ENCODE data around the gene KIAA0825.
"Not testable (repeated sequence)": the region's sequence is repeated elsewhere in the genome, so short reads cannot be mapped to it uniquely, and the experiment has no call there.

Gene KIAA0825

GRCh38 chr5:94218374-94218773, 400.0 kb downstream of the KIAA0825 start:
- DNase-seq = no peak

GRCh38 chr5:94217745-94218144, 400.7 kb downstream of the KIAA0825 start:
- no peak for DNase-seq

- no peak for DNase-seq
Measured at GRCh38 chr5:94217216-94217615, 401.2 kb downstream of the KIAA0825 start.

GRCh38 chr5:94212476-94212875, 405.9 kb downstream of the KIAA0825 start:
- no peak for DNase-seq

- DNase-seq = no peak
Measured at GRCh38 chr5:94209774-94210355, 408.5 kb downstream of the KIAA0825 start.

- DNase-seq = no peak
Measured at GRCh38 chr5:94209272-94209671, 409.1 kb downstream of the KIAA0825 start.

- no peak for DNase-seq
Measured at GRCh38 chr5:94199566-94199965, 418.8 kb downstream of the KIAA0825 start.

GRCh38 chr5:94197970-94198369, 420.4 kb downstream of the KIAA0825 start:
- DNase-seq = no peak

GRCh38 chr5:94196953-94197352, 421.5 kb downstream of the KIAA0825 start:
- DNase-seq = no peak

GRCh38 chr5:94192658-94193391, 425.6 kb downstream of the KIAA0825 start:
- no peak for DNase-seq

GRCh38 chr5:94191604-94192003, 426.8 kb downstream of the KIAA0825 start:
- DNase-seq = no peak

- DNase-seq = no peak
Measured at GRCh38 chr5:94188725-94189124, 429.7 kb downstream of the KIAA0825 start.

- DNase-seq = no peak
Measured at GRCh38 chr5:94184870-94185269, 433.5 kb downstream of the KIAA0825 start.

GRCh38 chr5:94181895-94182294, 436.5 kb downstream of the KIAA0825 start:
- no peak for DNase-seq

GRCh38 chr5:94180761-94181160, 437.6 kb downstream of the KIAA0825 start:
- DNase-seq = no peak

GRCh38 chr5:94175912-94176311, 442.5 kb downstream of the KIAA0825 start:
- DNase-seq = no peak

- no peak for DNase-seq
Measured at GRCh38 chr5:94174748-94175411, 443.5 kb downstream of the KIAA0825 start.

GRCh38 chr5:94173100-94173499, 445.3 kb downstream of the KIAA0825 start:
- DNase-seq = no peak

GRCh38 chr5:94171070-94171469, 447.3 kb downstream of the KIAA0825 start:
- not testable (repeated sequence) for DNase-seq

- DNase-seq = not testable (repeated sequence)
Measured at GRCh38 chr5:94170158-94170557, 448.2 kb downstream of the KIAA0825 start.

GRCh38 chr5:94168151-94168550, 450.3 kb downstream of the KIAA0825 start:
- DNase-seq = no peak

GRCh38 chr5:94161801-94162200, 456.6 kb downstream of the KIAA0825 start:
- DNase-seq = no peak

- no peak for DNase-seq
Measured at GRCh38 chr5:94159144-94159543, 459.3 kb downstream of the KIAA0825 start.

Data from stimulated activated CD4-positive, alpha-beta T cell treated with anti-CD3 and anti-CD28 coated beads, Interleukin-4, amount 100 ng/mL, for 1 hour (primary cell).